NCI-H774 (cell line): ENCODE measurements around the gene CLRN3.

ENCODE experiments used
- DNase-seq: peaks from one replicate; lab custom pipeline; 2025; lab: John Stamatoyannopoulos, UW

Gene CLRN3

DNA sequence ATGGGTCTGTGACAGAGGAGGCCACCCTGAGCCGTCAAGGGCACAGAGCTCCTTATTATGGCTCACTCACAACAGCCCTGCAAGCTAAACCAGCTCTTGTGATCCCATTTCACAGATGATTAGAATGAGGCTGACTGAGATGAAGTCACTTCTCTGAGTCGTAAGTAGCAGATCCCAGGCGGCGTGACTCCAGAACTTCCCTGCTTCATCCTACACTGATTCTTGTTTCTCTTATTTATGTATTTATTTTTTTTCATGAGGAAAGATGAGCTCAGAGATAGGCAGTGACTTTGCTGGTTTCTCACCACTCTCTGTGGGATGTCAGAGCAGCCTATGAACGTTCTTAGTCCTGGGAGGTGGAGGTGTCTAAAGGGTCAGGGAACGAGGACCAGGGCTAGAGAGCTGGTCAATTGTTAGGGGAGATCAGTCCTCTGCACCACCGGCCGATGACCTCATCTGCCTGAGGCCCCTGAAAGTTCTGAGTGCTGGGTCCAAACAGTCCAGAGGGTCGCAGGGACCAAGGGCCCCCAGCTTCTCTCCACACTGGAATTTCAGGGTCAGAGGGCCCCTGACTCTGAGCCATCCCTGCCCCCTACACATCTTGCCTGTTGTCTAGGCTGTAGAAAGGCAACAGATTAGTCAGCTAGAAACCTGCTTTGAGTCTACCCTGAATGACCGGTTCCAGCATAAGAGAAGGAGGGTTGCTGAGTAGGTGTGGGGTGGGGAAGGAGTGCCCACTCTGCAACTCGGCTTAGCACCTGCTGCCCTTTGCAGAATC is 17.9 kb downstream of the CLRN3 start:
- DNase-seq: no peak

GRCh38 chr10:127873901-127874470 is 18.8 kb downstream of the CLRN3 start:
- DNase-seq: no peak

DNA sequence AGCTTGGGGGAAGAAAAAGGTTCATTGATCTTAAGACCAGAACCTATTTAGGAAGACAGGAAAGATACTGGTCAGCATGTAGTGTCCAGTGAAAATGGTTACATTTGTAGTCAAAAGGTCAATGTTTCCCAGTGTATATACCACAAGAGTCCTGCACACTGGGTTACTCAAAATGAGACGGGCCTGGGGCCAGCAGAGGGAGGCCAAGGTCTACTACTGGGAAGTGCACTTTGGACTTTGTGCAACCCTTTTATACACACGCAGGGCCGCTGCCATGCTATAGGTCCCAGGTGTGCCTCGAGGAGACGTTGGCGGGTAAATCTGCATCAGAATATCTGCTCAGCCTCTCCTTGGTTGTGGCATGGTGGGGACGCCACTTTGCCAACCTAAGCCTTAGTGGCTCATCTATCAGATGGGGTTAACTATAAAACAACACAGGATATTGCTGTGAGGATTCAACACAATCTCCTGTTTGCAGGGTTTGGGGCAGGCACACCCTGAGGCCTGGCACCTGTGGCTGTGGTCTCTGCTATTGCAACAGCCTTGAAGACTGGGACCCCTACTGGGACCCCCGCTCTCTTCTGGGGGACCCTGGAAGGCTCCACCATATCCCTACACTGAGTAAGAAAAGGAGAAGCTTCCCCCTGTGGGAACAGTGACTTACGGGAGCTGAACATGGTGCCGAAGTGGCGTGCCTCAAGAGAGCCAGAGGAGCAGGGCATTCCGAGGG is 19.7 kb downstream of the CLRN3 start:
- DNase-seq: no peak

DNA sequence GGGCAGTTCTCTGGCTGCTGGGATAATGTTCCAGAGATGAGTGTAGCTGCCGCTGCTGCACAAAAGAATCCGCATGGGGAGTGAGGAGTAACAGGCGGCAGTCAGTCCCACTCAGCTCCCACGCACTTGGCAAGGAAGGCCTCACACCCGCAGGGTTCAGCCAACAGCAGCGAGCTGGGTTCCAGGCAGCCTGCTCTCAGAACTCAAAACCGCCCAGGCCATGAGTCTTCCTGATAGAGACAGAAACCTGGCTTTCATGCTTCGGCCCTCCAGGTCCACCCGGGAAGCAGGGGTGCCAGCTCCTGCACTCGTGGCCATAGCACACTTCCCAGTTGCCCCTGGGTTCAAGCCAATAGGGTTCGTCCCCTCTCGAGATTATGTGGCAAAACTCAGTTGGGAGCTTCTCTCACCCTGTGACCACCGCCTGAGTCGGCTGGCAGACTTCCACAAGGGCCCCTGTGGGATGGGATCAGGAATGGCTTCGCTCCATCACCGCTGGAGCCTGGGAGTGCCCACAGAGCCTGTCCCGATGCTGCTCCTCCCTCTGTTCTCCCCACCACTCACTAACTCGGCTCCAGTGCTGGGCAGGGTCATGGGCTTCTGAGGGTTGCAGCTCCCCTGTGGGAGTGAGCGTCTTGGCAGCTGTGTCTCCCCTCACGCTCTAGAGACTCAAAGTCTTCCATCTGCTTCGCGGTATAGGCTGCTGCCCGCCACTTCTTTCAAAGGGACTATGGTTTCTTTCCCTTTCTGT is 20.6 kb downstream of the CLRN3 start:
- no peak for DNase-seq

DNA sequence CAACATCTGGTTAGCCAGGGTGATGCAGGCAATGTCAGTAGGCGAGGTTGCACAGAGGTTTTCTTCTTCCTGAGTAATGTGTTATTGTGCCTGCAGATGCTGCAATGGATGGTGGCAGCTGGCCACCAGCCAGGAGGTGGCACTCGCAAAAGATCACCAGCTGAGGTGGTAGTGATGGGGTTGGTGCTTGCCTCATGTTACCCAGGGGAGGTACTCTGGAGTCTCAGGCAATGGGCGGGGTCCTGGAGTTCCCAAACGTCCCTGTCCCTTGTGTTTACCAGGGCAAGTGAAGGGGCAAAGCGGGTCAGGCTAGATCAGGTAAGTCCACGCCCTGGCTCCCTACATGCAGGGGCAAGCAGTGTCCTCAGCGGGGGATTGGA is 21.1 kb downstream of the CLRN3 start:
- no peak for DNase-seq

DNA sequence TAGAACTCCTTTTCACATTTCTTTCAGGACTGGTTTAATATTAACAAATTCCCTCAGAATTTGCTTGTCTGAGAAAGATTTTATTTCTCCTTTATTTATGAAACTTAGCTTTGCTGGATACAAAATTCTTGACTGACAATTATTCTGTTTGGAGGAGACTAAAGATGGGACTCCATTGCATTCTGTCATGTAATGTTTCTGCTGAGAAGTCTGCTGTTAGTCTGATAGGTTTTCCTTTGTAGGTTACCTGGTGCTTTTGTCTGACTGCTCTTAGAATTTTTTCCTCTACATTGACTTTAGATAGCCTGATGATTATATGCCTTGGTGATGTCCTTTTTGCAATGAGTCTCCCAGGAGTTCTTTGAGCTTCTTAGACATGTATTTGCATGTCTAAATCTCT is 23.4 kb downstream of the CLRN3 start:
- DNase-seq: no peak

DNA sequence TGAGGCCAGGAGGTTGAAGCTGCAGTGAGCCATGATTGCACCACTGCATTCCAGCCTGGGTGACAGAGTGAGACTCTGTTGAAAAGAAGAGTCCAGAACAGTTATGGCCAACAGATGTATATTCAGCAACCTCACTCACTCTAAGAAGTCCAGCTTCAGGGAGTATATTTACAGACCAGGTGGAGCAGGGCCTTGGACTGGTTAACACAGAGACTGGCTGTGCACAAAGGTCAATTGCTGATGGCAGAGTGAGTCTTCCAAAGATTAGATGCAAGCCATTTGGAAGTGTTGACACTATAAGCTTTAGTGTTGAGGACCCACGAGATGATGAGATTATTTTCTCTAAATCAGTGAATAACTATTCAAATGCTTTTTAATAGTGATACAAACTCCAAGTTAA is 24.9 kb downstream of the CLRN3 start:
- DNase-seq: no peak

- no peak for DNase-seq
These were observed 26.3 kb downstream of the CLRN3 start for GRCh38 chr10:127866276-127867013.

DNA sequence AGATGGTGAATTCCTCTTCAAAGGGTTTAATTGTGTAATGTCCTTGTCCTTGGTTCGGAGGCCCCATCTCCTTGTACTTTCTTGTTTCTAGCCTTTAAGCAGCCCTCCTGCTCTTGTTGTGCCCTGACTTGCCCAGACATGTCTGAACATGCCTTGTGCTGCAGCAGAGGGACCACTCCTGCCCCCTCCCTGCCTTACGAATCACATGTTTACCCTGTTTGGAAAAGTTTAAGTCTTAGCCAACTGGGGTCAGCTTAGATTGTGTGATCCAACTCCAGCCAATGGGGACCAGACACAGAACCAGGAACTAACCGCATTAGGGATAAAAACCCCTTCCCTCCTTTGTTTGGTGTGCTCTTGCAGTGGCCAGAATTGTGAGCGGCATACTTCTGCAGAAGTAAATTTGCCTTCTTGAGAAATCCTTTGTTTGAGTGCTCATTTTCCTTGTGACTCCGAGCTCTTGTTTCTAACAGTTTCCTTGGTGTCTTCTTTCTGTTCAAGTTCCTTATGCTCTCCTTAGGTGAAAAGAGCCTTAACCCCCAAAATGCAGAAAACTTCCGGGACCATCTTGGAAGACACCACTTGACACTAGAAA is 29.4 kb downstream of the CLRN3 start:
- DNase-seq: no peak

DNA sequence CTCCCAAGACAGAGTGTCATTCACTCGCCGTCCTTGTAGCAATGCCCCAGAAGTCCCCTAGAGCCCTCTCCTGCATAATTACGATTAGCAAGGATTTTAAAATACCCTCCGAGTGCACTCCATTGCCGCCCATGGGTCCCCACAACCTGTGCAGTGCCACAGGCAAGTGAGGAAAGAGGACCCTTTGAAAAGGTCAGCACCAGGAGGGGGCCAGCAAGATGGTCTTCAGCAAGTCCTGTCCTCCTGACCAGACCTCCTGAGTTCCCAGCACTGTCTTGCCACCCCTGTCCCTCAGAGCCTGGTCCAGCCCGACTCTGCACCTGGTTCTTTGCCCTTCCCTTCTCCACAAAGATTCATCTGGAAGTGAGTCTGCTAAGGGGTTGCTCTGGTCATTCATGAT is 32.1 kb downstream of the CLRN3 start:
- DNase-seq: no peak

DNA sequence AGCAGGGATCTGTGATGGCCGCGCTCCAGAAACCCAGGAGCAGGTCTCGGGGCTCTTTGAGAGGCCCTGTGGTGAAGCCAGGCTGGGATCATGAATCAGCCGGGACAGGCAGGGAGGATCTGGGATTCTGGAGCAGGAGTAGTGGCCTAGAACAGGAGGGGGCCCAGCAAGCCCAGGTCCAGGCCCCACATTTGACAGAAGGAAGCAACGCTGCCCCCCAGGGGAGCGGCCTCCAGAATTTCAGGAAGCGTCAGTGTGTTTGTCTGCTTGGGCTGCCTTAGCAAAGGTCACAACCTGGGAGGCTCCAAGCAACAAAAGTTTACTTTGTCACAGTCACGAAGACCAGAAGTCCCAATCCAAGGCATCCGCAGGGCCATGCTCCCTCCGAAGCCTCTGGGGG is 36.8 kb downstream of the CLRN3 start:
- DNase-seq: no peak

DNA sequence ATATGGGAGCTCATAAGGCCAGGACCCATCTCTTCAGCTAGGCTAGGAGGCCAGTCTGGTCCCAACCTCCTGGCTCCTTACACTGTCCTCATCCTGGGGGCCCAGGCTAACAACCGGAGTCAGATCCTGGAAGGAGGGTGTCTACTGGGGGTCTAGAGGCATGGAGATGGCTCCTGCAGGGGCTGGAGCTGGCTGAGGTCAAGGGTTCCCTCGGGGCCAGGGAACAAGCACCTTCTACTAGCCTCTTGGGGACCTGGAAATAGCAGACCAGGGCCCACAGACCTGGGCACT is 37.2 kb downstream of the CLRN3 start:
- no peak for DNase-seq

DNA sequence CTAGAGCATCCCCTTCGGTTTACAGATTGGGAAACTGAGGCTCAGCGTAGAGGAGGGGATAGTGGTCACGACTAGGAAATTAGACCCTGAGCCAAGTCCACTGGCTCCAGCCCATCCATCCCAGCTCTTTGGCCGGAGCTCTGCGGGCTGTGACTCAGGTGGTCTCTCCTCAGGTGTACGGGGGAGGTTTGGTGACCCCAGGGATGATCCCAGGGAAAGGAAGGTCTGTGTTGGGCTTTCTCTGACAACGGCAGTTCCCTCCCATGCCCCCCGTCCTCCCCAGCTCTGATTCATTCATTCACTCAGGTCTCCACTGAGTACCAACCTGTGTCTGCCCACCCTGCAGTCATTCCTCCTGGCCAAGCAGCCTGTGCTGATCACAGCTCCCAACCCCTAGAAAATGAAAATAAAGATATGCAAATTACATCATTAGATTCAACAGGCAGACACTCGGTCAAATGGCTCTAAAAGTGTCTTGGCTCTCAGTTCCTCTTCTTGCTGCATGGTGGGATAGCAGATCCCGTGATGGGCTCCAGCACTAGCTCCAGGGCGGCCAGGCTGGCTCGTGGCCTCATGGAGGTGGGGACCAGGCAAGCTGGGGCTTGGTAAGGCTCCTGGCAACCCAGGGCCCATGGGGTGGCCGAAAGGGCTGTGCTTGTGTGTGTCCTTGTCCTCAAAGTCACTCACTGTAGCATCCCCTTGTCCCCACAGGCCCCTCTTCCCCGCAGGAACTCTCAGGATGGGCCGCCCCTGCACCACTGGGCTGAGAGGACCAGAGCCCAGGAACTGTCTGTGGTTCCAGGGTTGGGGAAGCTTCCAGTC is 37.8 kb downstream of the CLRN3 start:
- DNase-seq: no peak

DNA sequence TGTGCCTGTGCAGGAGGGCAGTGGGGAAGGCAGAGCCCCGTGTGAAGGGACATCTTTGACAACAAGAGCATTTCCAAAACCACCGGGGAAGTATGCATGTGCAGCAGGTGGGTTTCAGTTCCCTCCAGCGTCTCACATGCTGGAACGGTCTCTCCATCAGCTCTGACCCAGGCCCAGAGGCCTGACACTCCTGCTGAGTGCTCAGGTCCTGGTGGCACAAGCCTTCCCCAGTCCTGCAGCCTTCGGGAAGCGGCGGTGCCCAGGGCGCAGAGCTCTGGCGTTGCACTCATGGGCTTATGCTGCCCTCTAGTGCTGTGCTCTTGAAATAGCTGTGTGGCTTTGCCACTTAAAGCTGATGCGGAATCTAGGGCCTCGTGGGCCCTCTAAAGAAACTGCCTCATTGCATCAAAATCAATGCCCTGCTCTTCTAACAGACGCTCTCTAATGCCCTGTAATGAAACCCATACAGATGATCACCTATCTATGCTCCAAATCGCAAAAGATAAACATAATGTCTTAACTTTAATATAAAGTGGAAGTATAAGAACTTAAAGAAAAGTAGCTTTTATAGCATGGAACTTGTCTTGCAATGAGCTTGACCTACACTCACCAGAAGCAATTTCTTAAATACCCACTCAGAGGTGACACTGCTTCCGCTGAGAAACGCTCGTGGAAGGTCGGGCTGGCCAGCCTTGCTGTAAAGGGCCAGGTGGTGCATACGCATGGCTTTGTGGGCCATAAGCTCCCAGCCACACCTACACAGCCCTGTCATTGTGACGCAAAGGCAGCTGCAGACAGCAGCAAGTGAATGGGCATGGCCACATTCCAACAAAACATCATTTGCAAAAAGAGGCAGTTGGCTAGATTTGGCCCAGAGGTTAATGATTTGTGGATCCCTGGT is 38.6 kb downstream of the CLRN3 start:
- DNase-seq: peak; percentile 14

DNA sequence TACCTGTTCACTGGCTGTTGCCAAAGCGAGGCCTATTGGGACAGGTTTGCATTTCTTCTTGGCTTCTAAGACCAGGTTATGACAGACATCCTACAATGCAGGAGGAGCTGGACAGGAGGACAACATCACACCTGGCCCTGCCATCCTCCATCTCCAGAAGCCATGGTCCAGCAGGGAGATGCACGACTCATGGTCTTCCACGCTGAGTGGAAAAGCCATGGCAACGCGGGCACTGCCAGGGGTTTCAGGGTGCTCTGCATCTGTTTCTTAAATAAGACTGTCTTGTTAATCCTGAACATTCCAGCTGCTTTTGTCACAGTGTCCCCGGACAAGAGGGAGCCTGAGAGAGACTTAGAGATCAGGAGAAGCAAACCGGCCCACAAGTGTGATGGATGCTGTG is 40.3 kb downstream of the CLRN3 start:
- no peak for DNase-seq

- no peak for DNase-seq
These were observed 41.0 kb downstream of the CLRN3 start for GRCh38 chr10:127851661-127852194.

- DNase-seq: no peak
These were observed 41.8 kb downstream of the CLRN3 start for GRCh38 chr10:127850944-127851343.

- no peak for DNase-seq
These were observed 42.8 kb downstream of the CLRN3 start for GRCh38 chr10:127849921-127850320.

GRCh38 chr10:127849224-127849623 is 43.5 kb downstream of the CLRN3 start:
- no peak for DNase-seq

DNA sequence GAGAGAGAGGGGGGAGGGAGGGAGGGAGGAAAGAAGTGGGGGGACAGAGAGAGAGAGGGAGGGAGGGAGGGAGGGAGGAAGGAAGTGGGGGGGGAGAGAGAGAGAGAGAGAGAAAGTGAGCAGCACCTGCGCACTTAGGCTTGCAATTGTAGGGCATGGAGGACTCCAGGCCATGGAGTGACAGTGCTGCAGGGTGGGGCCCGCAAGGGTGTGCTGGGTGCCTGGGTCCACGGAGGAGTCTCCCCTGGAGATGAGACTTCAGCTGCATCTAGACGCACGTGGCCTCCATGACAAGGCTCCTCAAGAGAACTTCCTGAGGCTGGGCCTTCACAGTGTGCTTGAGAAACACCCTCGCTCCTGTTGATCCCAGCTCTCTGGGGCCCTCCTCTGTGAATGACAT is 44.5 kb downstream of the CLRN3 start:
- DNase-seq: no peak
